Endodermal cell (in vitro differentiated cells): ENCODE measurements around the gene MMP7. TPM values are rescaled to one million over a fixed set of nuclear protein-coding genes. Genes with fewer than 3 reads are reported as not detected.

Experiments used
- DNase-seq: peaks from one replicate; pipeline ENCODE4 v3.0.0-alpha.2; 2017
- H3K27ac ChIP-seq: 2 replicates; pipeline ENCODE4 v1.5.1; 2013; ENCODE audit warnings: mild to moderate bottlenecking, low read depth, low read length, moderate library complexity
- H3K27me3 ChIP-seq: 2 replicates; pipeline ENCODE4 v1.6.1; 2013; ENCODE audit warnings: mild to moderate bottlenecking, low read length, moderate library complexity; ENCODE audit not compliant: insufficient read depth, control insufficient read depth, poor library complexity, severe bottlenecking
- H3K36me3 ChIP-seq: 2 replicates; pipeline ENCODE4 v1.7.0; 2013; ENCODE audit warnings: mild to moderate bottlenecking, low read length, moderate library complexity; ENCODE audit not compliant: control insufficient read depth, insufficient read depth
- H3K4me1 ChIP-seq: one replicate; pipeline ENCODE4 v1.7.0; 2013; ENCODE audit warnings: low read length; ENCODE audit not compliant: control insufficient read depth, insufficient read depth
- H3K4me3 ChIP-seq: 2 replicates; pipeline ENCODE4 v1.5.1; 2013; ENCODE audit warnings: mild to moderate bottlenecking, low read length, moderate library complexity
- H3K9ac ChIP-seq: 2 replicates; pipeline ENCODE4 v1.6.1; 2013; ENCODE audit warnings: mild to moderate bottlenecking, low read length, moderate library complexity; ENCODE audit not compliant: poor library complexity, severe bottlenecking; ENCODE audit errors: extremely low read depth
- H3K9me3 ChIP-seq: 2 replicates; pipeline ENCODE4 v1.6.1; 2013; ENCODE audit warnings: mild to moderate bottlenecking, low read length, moderate library complexity; ENCODE audit not compliant: control insufficient read depth
- H3K27ac Mint-ChIP-seq: 2 replicates; pipeline ENCODE4 v1.8.0; 2020; ENCODE audit warnings: mixed read lengths
- H3K27me3 Mint-ChIP-seq: 2 replicates; pipeline ENCODE4 v1.8.0; 2021; ENCODE audit warnings: mild to moderate bottlenecking, mixed read lengths; ENCODE audit not compliant: insufficient read depth
- H3K36me3 Mint-ChIP-seq: 2 replicates; pipeline ENCODE4 v1.8.0; 2020; ENCODE audit warnings: low read depth, mixed read lengths
- H3K4me1 Mint-ChIP-seq: 2 replicates; pipeline ENCODE4 v1.8.0; 2020; ENCODE audit warnings: mixed read lengths
- H3K4me3 Mint-ChIP-seq: 2 replicates; pipeline ENCODE4 v1.8.0; 2020; ENCODE audit warnings: mild to moderate bottlenecking, moderate library complexity, mixed read lengths
- H3K9me3 Mint-ChIP-seq: 2 replicates; pipeline ENCODE4 v1.8.0; 2020; ENCODE audit warnings: mild to moderate bottlenecking, mixed read lengths
- WGBS, 2 experiments: methylation state at CpG; one replicate each; pipeline versions ENCODE4 v1.1.5 to v1.1.7; 2013; ENCODE audit warnings: missing lambda C conversion rate in 2 of 2, mixed read lengths in 1 of 2; ENCODE audit not compliant: insufficient coverage in 1 of 2, insufficient read length in 1 of 2; 5-methylcytosine and 5-hydroxymethylcytosine counted together
- total RNA-seq, 2 donors: library from RNA; stranded (reverse); fragmentation: NEBNext Ultra II Directional in 1 of 2; extraction: Animal tissue kit (Norgen Biotek cat#: 25700) in 1 of 2; gene quantifications; 2 replicates in 1 of 2; 3 replicates in 1 of 2; pipeline ENCODE4 v1.2.1, GENCODE V29; 2021
- TF ChIP-seq, protein P1 (sequence below): fragments of 200-600 bp; sonication (generic); conservative IDR thresholded peaks from 2 replicates; pipeline ENCODE4 v1.5.0; 2021; ENCODE audit warnings: antibody characterized with exemption, mild to moderate bottlenecking

Gene MMP7
- total RNA-seq, 2 donors from 2014 or later = not detected

DNA sequence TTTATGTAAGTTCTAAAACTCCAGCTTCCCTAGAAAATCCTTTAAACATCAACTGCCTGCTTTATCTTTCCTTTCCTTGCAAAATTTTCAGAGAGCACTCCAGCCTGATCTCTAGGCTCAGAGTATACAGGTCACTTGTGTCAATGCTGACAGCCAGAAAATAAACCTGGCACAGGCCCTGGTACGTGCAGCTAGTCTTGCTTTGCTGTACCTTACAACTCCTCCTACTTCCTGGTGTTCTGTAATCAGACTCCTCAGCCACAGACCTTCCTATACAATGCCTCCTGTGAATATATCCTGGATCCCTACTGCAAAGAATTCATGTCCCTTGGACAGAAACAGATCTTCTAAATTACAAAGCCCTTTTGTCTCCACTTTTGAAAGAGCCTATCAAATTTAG, 53.7 kb downstream of the MMP7 start:
- Histone ChIP-seq H3K36me3 (no peaks in the 10 kb centered on the region), H3K27me3 (no peaks in the 10 kb centered on the region), H3K4me3 (peak overlapping the region; percentile 1), H3K27ac (no peak overlapping the region), H3K9me3 (no peaks in the 10 kb centered on the region), H3K4me1 (peaks cover 25% of the 10 kb centered on the region), H3K9ac (no peak overlapping the region)
- Mint-ChIP-seq H3K4me1 (peaks cover 33% of the 10 kb centered on the region), H3K9me3 (no peaks in the 10 kb centered on the region), H3K27ac (no peak overlapping the region), H3K36me3 (no peaks in the 10 kb centered on the region), H3K27me3 (no peaks in the 10 kb centered on the region), H3K4me3 (no peak overlapping the region)
- TF ChIP-seq, protein P1, sequence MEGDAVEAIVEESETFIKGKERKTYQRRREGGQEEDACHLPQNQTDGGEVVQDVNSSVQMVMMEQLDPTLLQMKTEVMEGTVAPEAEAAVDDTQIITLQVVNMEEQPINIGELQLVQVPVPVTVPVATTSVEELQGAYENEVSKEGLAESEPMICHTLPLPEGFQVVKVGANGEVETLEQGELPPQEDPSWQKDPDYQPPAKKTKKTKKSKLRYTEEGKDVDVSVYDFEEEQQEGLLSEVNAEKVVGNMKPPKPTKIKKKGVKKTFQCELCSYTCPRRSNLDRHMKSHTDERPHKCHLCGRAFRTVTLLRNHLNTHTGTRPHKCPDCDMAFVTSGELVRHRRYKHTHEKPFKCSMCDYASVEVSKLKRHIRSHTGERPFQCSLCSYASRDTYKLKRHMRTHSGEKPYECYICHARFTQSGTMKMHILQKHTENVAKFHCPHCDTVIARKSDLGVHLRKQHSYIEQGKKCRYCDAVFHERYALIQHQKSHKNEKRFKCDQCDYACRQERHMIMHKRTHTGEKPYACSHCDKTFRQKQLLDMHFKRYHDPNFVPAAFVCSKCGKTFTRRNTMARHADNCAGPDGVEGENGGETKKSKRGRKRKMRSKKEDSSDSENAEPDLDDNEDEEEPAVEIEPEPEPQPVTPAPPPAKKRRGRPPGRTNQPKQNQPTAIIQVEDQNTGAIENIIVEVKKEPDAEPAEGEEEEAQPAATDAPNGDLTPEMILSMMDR = no peak
- no peak for DNase-seq
- WGBS, 2 experiments = 44 to 58% methylated on average over 1 of the region's 1 CpG

DNA sequence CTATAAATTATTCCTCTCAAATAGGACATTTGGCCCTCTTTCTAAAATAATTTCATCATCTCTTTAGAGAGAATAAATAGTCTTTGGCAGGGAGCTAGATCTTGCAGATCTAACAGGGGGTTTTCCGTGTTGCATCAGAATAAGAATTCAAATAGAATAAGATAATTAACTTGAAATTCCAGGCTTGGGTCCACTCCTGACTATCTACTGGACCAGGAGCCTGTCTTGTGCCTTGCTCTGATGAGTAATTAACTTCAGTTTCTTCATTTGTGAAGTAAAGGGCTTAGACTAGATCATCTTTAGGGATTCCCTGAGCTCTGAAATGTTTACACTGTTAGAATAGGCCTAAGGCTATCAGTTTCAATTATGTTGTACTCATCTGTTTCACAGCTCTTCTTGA, 54.5 kb downstream of the MMP7 start:
- Histone ChIP-seq H3K4me3 (no peak overlapping the region), H3K36me3 (no peaks in the 10 kb centered on the region), H3K27ac (no peak overlapping the region), H3K27me3 (no peaks in the 10 kb centered on the region), H3K4me1 (peaks cover 21% of the 10 kb centered on the region), H3K9me3 (no peaks in the 10 kb centered on the region), H3K9ac (no peak overlapping the region)
- peaks cover 26% of the 10 kb centered on the region for H3K4me1 Mint-ChIP-seq
- H3K27me3 Mint-ChIP-seq = no peaks in the 10 kb centered on the region
- H3K4me3 Mint-ChIP-seq = no peak overlapping the region
- TF ChIP-seq, protein P1 = no peak
- H3K36me3 Mint-ChIP-seq = no peaks in the 10 kb centered on the region
- no peaks in the 10 kb centered on the region for H3K9me3 Mint-ChIP-seq
- H3K27ac Mint-ChIP-seq = no peak overlapping the region
- WGBS, 2 experiments = 92 to 100% methylated on average over 1 of the region's 1 CpG
- DNase-seq = no peak

- WGBS, 2 experiments = 93 to 97% methylated on average over 5 of the region's 5 CpGs
- H3K4me1 Mint-ChIP-seq = peaks cover 22% of the 10 kb centered on the region
These were observed 57.0 kb downstream of the MMP7 start for GRCh38 chr11:102473543-102473942.

More at GRCh38 chr11:102473543-102473942, 57.0 kb downstream of the MMP7 start:
- Histone ChIP-seq H3K27me3 (no peaks in the 10 kb centered on the region), H3K36me3 (no peaks in the 10 kb centered on the region), H3K9ac (no peak overlapping the region), H3K4me3 (no peak overlapping the region), H3K27ac (no peak overlapping the region), H3K4me1 (peaks cover 23% of the 10 kb centered on the region), H3K9me3 (no peaks in the 10 kb centered on the region)
- TF ChIP-seq, protein P1 = no peak
- no peak for DNase-seq
- no peak overlapping the region for H3K27ac Mint-ChIP-seq
- no peaks in the 10 kb centered on the region for H3K36me3 Mint-ChIP-seq
- H3K4me3 Mint-ChIP-seq = no peak overlapping the region
- H3K27me3 Mint-ChIP-seq = no peaks in the 10 kb centered on the region
- H3K9me3 Mint-ChIP-seq = no peaks in the 10 kb centered on the region
